ENCODE results near the gene SNX17. TPM values are rescaled to one million over a fixed set of nuclear protein-coding genes. Genes with fewer than 3 reads are reported as not detected.

The SNX17 gene
- total and polyA plus RNA-seq, 12 donors: 32.4 to 82.5 (median 68.8) TPM

Other genes starting within 250 kb of the SNX17 start
- gene ABHD1, start 246.8 kb upstream of the SNX17 start, total RNA-seq: 1 to 10 TPM in 9 of 10 donors, under 1 TPM in 1; 0.81 to 3.5 (median 2.5) TPM
- gene ABHD1, start 246.8 kb upstream of the SNX17 start, polyA plus RNA-seq: 10 to 100 TPM in 1 of 2 donors, under 1 TPM in 1; 0.29 to 12.1 TPM
- 10 to 100 TPM; 41.6 to 57.2 (median 48.7) TPM for gene PREB, start 236.0 kb upstream of the SNX17 start, total RNA-seq
- gene PREB, start 236.0 kb upstream of the SNX17 start, polyA plus RNA-seq: 10 to 100 TPM; 60.9 to 73.7 TPM
- gene PRR30, start 231.2 kb upstream of the SNX17 start, total RNA-seq: not detected
- gene PRR30, start 231.2 kb upstream of the SNX17 start, polyA plus RNA-seq: not detected
- under 1 TPM in 8 of 10 donors, not detected in 2; 0.05 to 0.21 (median 0.08) TPM for gene TCF23, start 221.6 kb upstream of the SNX17 start, total RNA-seq
- gene TCF23, start 221.6 kb upstream of the SNX17 start, polyA plus RNA-seq: under 1 TPM; 0.07 to 0.09 TPM
- 100 to 1,000 TPM; 116 to 162 (median 129) TPM for gene ATRAID, start 158.6 kb upstream of the SNX17 start, total RNA-seq
- gene ATRAID, start 158.6 kb upstream of the SNX17 start, polyA plus RNA-seq: 100 to 1,000 TPM; 140 to 144 TPM
- gene SLC5A6, start 158.3 kb upstream of the SNX17 start, total RNA-seq: 10 to 100 TPM in 3 of 10 donors, 1 to 10 TPM in 7; 5.3 to 17.0 (median 8.8) TPM
- 10 to 100 TPM in 1 of 2 donors, 1 to 10 TPM in 1; 9.3 to 20.5 TPM for gene SLC5A6, start 158.3 kb upstream of the SNX17 start, polyA plus RNA-seq
- 10 to 100 TPM in 1 of 10 donors, 1 to 10 TPM in 9; 6.1 to 10.6 (median 7.2) TPM for gene CAD, start 153.2 kb upstream of the SNX17 start, total RNA-seq
- 1 to 10 TPM; 8.3 to 8.6 TPM for gene CAD, start 153.2 kb upstream of the SNX17 start, polyA plus RNA-seq
- gene SLC30A3, start 107.6 kb upstream of the SNX17 start, total RNA-seq: 10 to 100 TPM in 7 of 10 donors, 1 to 10 TPM in 3; 6.0 to 35.8 (median 10.6) TPM
- 1 to 10 TPM; 4.3 to 7.4 TPM for gene SLC30A3, start 107.6 kb upstream of the SNX17 start, polyA plus RNA-seq
- gene DNAJC5G, start 95.2 kb upstream of the SNX17 start, total RNA-seq: 1 to 10 TPM in 9 of 10 donors, under 1 TPM in 1; 0.94 to 6.0 (median 1.6) TPM
- gene DNAJC5G, start 95.2 kb upstream of the SNX17 start, polyA plus RNA-seq: 1 to 10 TPM in 1 of 2 donors, under 1 TPM in 1; 0.19 to 3.7 TPM
- 100 to 1,000 TPM; 204 to 303 (median 249) TPM for gene TRIM54, start 88.2 kb upstream of the SNX17 start, total RNA-seq
- gene TRIM54, start 88.2 kb upstream of the SNX17 start, polyA plus RNA-seq: 100 to 1,000 TPM; 131 to 568 TPM
- gene UCN, start 62.2 kb upstream of the SNX17 start, total RNA-seq: 1 to 10 TPM in 5 of 10 donors, under 1 TPM in 4, not detected in 1; 0.51 to 2.0 (median 1.1) TPM
- 1 to 10 TPM; 3.3 to 4.1 TPM for gene UCN, start 62.2 kb upstream of the SNX17 start, polyA plus RNA-seq
- 10 to 100 TPM; 40.8 to 84.9 (median 66.6) TPM for gene MPV17, start 47.5 kb upstream of the SNX17 start, total RNA-seq
- 100 to 1,000 TPM in 1 of 2 donors, 10 to 100 TPM in 1; 93.9 to 220 TPM for gene MPV17, start 47.5 kb upstream of the SNX17 start, polyA plus RNA-seq
- 10 to 100 TPM; 21.8 to 30.3 (median 23.6) TPM for gene GTF3C2, start 13.9 kb upstream of the SNX17 start, total RNA-seq
- gene GTF3C2, start 13.9 kb upstream of the SNX17 start, polyA plus RNA-seq: 10 to 100 TPM; 17.6 to 29.8 TPM
- 10 to 100 TPM; 26.4 to 47.9 (median 34.7) TPM for gene EIF2B4, start 278 bp upstream of the SNX17 start, total RNA-seq
- gene EIF2B4, start 278 bp upstream of the SNX17 start, polyA plus RNA-seq: 10 to 100 TPM; 60.4 to 70.7 TPM
- gene ZNF513, start 10.1 kb downstream of the SNX17 start, total RNA-seq: 10 to 100 TPM in 1 of 10 donors, 1 to 10 TPM in 9; 4.5 to 11.5 (median 6.8) TPM
- 10 to 100 TPM; 12.6 to 15.4 TPM for gene ZNF513, start 10.1 kb downstream of the SNX17 start, polyA plus RNA-seq
- gene PPM1G, start 39.0 kb downstream of the SNX17 start, total RNA-seq: 10 to 100 TPM; 28.4 to 46.1 (median 33.0) TPM
- 10 to 100 TPM; 34.7 to 72.6 TPM for gene PPM1G, start 39.0 kb downstream of the SNX17 start, polyA plus RNA-seq
- 10 to 100 TPM; 47.6 to 69.7 (median 59.2) TPM for gene NRBP1, start 58.0 kb downstream of the SNX17 start, total RNA-seq
- gene NRBP1, start 58.0 kb downstream of the SNX17 start, polyA plus RNA-seq: 10 to 100 TPM; 25.5 to 97.4 TPM
- under 1 TPM in 6 of 10 donors, not detected in 4; 0.37 to 0.85 (median 0.57) TPM for gene KRTCAP3, start 71.8 kb downstream of the SNX17 start, total RNA-seq
- gene KRTCAP3, start 71.8 kb downstream of the SNX17 start, polyA plus RNA-seq: under 1 TPM; 0.23 to 0.51 TPM
- gene IFT172, start 119.1 kb downstream of the SNX17 start, total RNA-seq: 10 to 100 TPM; 12.7 to 30.6 (median 16.1) TPM
- 10 to 100 TPM; 11.1 to 65.7 TPM for gene IFT172, start 119.1 kb downstream of the SNX17 start, polyA plus RNA-seq
- 10 to 100 TPM in 1 of 10 donors, 1 to 10 TPM in 7, under 1 TPM in 2; 0.58 to 11.7 (median 1.7) TPM for gene FNDC4, start 124.6 kb downstream of the SNX17 start, total RNA-seq
- gene FNDC4, start 124.6 kb downstream of the SNX17 start, polyA plus RNA-seq: 10 to 100 TPM in 1 of 2 donors, 1 to 10 TPM in 1; 2.3 to 11.3 TPM
- 1 to 10 TPM in 1 of 10 donors, under 1 TPM in 1, not detected in 8; 0.19 to 1.6 TPM for gene GCKR, start 126.2 kb downstream of the SNX17 start, total RNA-seq
- under 1 TPM; 0.88 to 0.91 TPM for gene GCKR, start 126.2 kb downstream of the SNX17 start, polyA plus RNA-seq
- 10 to 100 TPM; 15.1 to 27.7 (median 20.3) TPM for gene ZNF512, start 212.4 kb downstream of the SNX17 start, total RNA-seq
- gene ZNF512, start 212.4 kb downstream of the SNX17 start, polyA plus RNA-seq: 10 to 100 TPM; 10.2 to 10.5 TPM